GM23248 (cell line): ENCODE measurements around the gene GXYLT2.

Experiments used
- EZH2 ChIP-seq: fragments of 200-600 bp; sonication (generic); IDR thresholded peaks from 2 replicates; pipeline ENCODE4 v1.6.1; 2018; ENCODE audit warnings: antibody characterized with exemption, mild to moderate bottlenecking; ENCODE audit not compliant: insufficient read depth, poor library complexity, severe bottlenecking
- EZH2phosphoT487 ChIP-seq: fragments of 200-600 bp; sonication (generic); IDR thresholded peaks from 2 replicates; pipeline ENCODE4 v1.6.1; 2018; ENCODE audit warnings: antibody characterized with exemption, moderate library complexity, mild to moderate bottlenecking, low read depth; ENCODE audit not compliant: insufficient read depth

DNA sequence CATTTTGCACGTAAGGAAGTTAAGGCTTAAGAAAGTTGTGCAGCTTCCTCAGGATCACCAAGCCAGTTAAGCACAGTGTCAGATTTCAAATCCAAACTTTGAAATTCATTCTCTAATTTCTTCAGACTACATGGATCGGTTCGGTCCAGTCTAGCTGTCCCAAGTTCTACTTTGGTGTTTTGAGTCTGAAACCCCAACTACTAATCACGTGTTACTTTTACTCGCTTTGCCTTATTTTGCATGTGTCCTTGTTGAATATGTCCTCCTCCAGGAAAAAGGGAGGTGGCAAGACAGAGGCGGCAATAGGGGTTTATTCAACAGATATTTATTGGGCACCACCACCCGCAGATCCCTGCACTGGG, 522 bp upstream of the GXYLT2 start:
- no peak for TF ChIP-seq EZH2
- TF ChIP-seq EZH2phosphoT487, result no peak
